KMS-11 (cell line): ENCODE measurements around the gene COPS2.

Experiments used
- H2AFZ ChIP-seq: fragments of 200-600 bp; sonication (generic); 2 replicates; pipeline ENCODE4 v1.6.1; 2016; ENCODE audit warnings: antibody characterized with exemption, mixed run types, low read depth
- H3K27ac ChIP-seq: fragments of 200-600 bp; sonication (generic); 2 replicates; pipeline ENCODE4 v1.6.1; 2016; ENCODE audit warnings: mild to moderate bottlenecking, mixed run types
- H3K27me3 ChIP-seq: fragments of 200-600 bp; sonication (generic); 2 replicates; pipeline ENCODE4 v1.6.1; 2017; ENCODE audit warnings: mild to moderate bottlenecking, low read depth, mixed run types, moderate library complexity; ENCODE audit not compliant: insufficient read depth
- H3K36me3 ChIP-seq: fragments of 200-600 bp; sonication (generic); 2 replicates; pipeline ENCODE4 v1.6.1; 2017; ENCODE audit warnings: mild to moderate bottlenecking, mixed run types; ENCODE audit not compliant: insufficient read depth
- H3K4me1 ChIP-seq: fragments of 200-600 bp; sonication (generic); 2 replicates; pipeline ENCODE4 v1.6.1; 2016; ENCODE audit warnings: mild to moderate bottlenecking, low read depth, mixed run types; ENCODE audit not compliant: poor library complexity, severe bottlenecking
- H3K4me2 ChIP-seq: fragments of 200-600 bp; sonication (generic); 2 replicates; pipeline ENCODE4 v1.7.0; 2016; ENCODE audit warnings: mild to moderate bottlenecking, mixed run types
- H3K4me3 ChIP-seq: fragments of 200-600 bp; sonication (generic); IDR thresholded peaks from 2 replicates; pipeline ENCODE4 v1.6.1; 2017; ENCODE audit warnings: low read depth, low read length, mixed read lengths; ENCODE audit not compliant: insufficient read depth
- H3K79me2 ChIP-seq: fragments of 200-600 bp; sonication (generic); 2 replicates; pipeline ENCODE4 v1.6.1; 2016; ENCODE audit warnings: low read depth, mixed run types; ENCODE audit not compliant: insufficient read depth
- H3K9ac ChIP-seq: fragments of 200-600 bp; sonication (generic); 2 replicates; pipeline ENCODE4 v1.6.1; 2016; ENCODE audit warnings: mild to moderate bottlenecking, mixed run types
- H4K20me1 ChIP-seq: fragments of 200-600 bp; sonication (generic); 2 replicates; pipeline ENCODE4 v1.6.1; 2016; ENCODE audit warnings: mild to moderate bottlenecking, mixed run types; ENCODE audit not compliant: insufficient read depth
- CTCF ChIP-seq: fragments of 200-600 bp; sonication (generic); conservative IDR thresholded peaks from 2 replicates; pipeline ENCODE4 v1.6.1; 2017; ENCODE audit warnings: low read depth, mild to moderate bottlenecking, antibody characterized with exemption, low read length, moderate library complexity, mixed read lengths

The COPS2 gene

GRCh38 chr15:49191892-49192291, 36.5 kb upstream of the COPS2 start:
- Histone ChIP-seq H4K20me1 (no peaks in the 10 kb centered on the region), H2AFZ (no peak overlapping the region), H3K27me3 (no peaks in the 10 kb centered on the region), H3K4me1 (no peaks in the 10 kb centered on the region), H3K36me3 (no peaks in the 10 kb centered on the region), H3K27ac (no peak overlapping the region), H3K4me3 (no peak overlapping the region), H3K79me2 (peaks cover 3% of the 10 kb centered on the region; the same call in 1 of the 2 replicates), H3K4me2 (no peak overlapping the region), H3K9ac (no peak overlapping the region)
- no peak for TF ChIP-seq CTCF

GRCh38 chr15:49190586-49190985, 35.2 kb upstream of the COPS2 start:
- no peak overlapping the region for H2AFZ ChIP-seq
- H3K4me1 ChIP-seq: no peaks in the 10 kb centered on the region
- H3K79me2 ChIP-seq: peaks cover 3% of the 10 kb centered on the region; the same call in 1 of the 2 replicates
- no peak for TF ChIP-seq CTCF
- no peak overlapping the region for H3K9ac ChIP-seq
- no peaks in the 10 kb centered on the region for H4K20me1 ChIP-seq
- H3K27ac ChIP-seq: no peak overlapping the region
- H3K36me3 ChIP-seq: no peaks in the 10 kb centered on the region
- no peak overlapping the region for H3K4me2 ChIP-seq
- no peaks in the 10 kb centered on the region for H3K27me3 ChIP-seq
- H3K4me3 ChIP-seq: no peak overlapping the region

GRCh38 chr15:49189631-49190030, 34.2 kb upstream of the COPS2 start:
- H3K79me2 ChIP-seq: peaks cover 3% of the 10 kb centered on the region; the same call in 1 of the 2 replicates
- no peak overlapping the region for H2AFZ ChIP-seq
- H3K4me2 ChIP-seq: no peak overlapping the region
- no peaks in the 10 kb centered on the region for H4K20me1 ChIP-seq
- H3K36me3 ChIP-seq: no peaks in the 10 kb centered on the region
- no peak overlapping the region for H3K4me3 ChIP-seq
- H3K27me3 ChIP-seq: no peaks in the 10 kb centered on the region
- H3K27ac ChIP-seq: no peak overlapping the region
- TF ChIP-seq CTCF: no peak
- no peaks in the 10 kb centered on the region for H3K4me1 ChIP-seq
- no peak overlapping the region for H3K9ac ChIP-seq

- no peak overlapping the region for H3K27ac ChIP-seq
- H3K4me2 ChIP-seq: no peak overlapping the region
- H2AFZ ChIP-seq: no peak overlapping the region
- H3K9ac ChIP-seq: no peak overlapping the region
- H3K4me3 ChIP-seq: no peak overlapping the region
- no peaks in the 10 kb centered on the region for H3K4me1 ChIP-seq
- no peaks in the 10 kb centered on the region for H3K36me3 ChIP-seq
- TF ChIP-seq CTCF: no peak
- peaks cover 3% of the 10 kb centered on the region; the same call in 1 of the 2 replicates for H3K79me2 ChIP-seq
- H4K20me1 ChIP-seq: no peaks in the 10 kb centered on the region
- no peaks in the 10 kb centered on the region for H3K27me3 ChIP-seq
Measured at GRCh38 chr15:49188933-49189332, 33.5 kb upstream of the COPS2 start.
